ENCODE results near the gene WDR1.

The WDR1 gene

DNA sequence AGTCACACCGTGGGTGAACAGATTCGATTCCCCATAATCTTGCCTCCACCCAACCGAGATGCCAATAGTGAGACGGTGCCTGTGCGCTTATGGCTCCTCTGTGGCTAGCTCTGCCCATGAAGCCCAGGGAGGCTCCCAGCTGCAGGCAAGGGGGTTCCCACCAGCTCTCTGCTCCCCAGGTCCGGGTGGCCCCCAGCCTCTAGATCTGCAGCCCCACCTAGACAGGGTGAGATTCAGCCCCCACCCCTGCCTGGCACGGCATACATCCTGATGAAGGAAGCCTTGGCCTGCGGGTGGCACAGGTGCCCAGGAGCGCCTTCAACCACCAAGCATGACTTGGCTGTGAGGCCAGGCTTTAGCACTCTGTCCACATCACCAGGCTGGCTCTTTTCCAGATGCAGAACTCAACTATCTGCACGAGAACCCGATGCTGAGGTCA is 40.6 kb downstream of the WDR1 start:
- TF ChIP-seq, protein P1, sequence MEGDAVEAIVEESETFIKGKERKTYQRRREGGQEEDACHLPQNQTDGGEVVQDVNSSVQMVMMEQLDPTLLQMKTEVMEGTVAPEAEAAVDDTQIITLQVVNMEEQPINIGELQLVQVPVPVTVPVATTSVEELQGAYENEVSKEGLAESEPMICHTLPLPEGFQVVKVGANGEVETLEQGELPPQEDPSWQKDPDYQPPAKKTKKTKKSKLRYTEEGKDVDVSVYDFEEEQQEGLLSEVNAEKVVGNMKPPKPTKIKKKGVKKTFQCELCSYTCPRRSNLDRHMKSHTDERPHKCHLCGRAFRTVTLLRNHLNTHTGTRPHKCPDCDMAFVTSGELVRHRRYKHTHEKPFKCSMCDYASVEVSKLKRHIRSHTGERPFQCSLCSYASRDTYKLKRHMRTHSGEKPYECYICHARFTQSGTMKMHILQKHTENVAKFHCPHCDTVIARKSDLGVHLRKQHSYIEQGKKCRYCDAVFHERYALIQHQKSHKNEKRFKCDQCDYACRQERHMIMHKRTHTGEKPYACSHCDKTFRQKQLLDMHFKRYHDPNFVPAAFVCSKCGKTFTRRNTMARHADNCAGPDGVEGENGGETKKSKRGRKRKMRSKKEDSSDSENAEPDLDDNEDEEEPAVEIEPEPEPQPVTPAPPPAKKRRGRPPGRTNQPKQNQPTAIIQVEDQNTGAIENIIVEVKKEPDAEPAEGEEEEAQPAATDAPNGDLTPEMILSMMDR (IDR thresholded peaks at IDR 0.05; ENCODE audit: low read depth, low read length, poor library complexity, severe bottlenecking) = no peak
- TF ChIP-seq EZH2phosphoT487 (IDR thresholded peaks at IDR 0.05; ENCODE audit: borderline replicate concordance, low read length) = no peak
- Histone ChIP-seq H3K9me2 (replicated peaks; ENCODE audit: control insufficient read depth, low read length) (no peaks in the 10 kb centered on the region), H3K4me2 (ENCODE audit: low read length) (no peak overlapping the region), H3K27ac (ENCODE audit: low read depth, low read length) (no peak overlapping the region), H3K4me3 (ENCODE audit: low read length) (no peak overlapping the region), H3K4me1 (ENCODE audit: control insufficient read depth, low read length) (no peaks in the 10 kb centered on the region), H3K9me3 (ENCODE audit: control insufficient read depth, insufficient read depth, low read length) (no peaks in the 10 kb centered on the region), H3K79me2 (ENCODE audit: control insufficient read depth, low read length) (no peaks in the 10 kb centered on the region), H3K27me3 (ENCODE audit: control insufficient read depth, low read length) (no peaks in the 10 kb centered on the region), H3F3A (ENCODE audit: control insufficient read depth, insufficient read depth) (no peaks in the 10 kb centered on the region), H4K20me1 (ENCODE audit: control insufficient read depth, insufficient read depth, low read depth, low read length) (no peaks in the 10 kb centered on the region), H3K36me3 (ENCODE audit: control insufficient read depth, low read length) (peaks cover 84% of the 10 kb centered on the region)

DNA sequence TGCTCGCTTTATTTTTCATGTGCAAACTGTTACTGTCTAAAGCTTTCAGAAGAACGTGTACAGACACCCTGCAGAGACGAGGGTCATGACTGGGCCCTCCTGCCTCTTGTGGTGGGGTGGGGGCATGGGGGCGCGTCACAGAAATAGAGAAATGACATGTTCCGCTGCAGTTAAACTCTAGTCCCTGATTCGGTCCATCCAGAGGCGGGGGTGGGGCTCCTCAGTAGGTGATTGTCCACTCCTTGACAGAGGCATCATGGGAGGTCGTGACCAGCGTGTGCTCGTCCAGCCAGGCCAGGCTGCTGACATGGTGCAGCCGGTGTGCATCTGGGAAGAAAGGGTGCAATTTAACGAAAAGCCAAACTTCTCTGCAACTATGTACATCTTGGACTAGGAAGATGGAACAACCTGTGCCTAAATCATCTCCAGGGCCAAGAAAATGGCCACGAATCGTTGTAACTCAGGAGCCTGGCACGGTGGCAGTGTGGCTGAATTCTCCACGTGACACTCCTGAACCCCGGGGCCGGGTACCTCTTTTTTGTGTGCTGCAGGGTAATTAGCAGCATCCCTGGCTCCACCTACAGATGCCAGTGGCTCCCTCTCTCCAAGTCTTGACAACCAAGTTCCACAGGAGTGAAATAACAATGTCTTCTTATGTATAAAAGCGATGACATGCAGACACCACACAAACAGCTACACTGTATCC is 41.3 kb downstream of the WDR1 start:
- Histone ChIP-seq H3K27ac (ENCODE audit: low read depth, low read length) (no peak overlapping the region), H3K27me3 (ENCODE audit: control insufficient read depth, low read length) (no peaks in the 10 kb centered on the region), H3K4me2 (ENCODE audit: low read length) (no peak overlapping the region), H3K9me2 (replicated peaks; ENCODE audit: control insufficient read depth, low read length) (no peaks in the 10 kb centered on the region), H3F3A (ENCODE audit: control insufficient read depth, insufficient read depth) (no peaks in the 10 kb centered on the region), H3K79me2 (ENCODE audit: control insufficient read depth, low read length) (no peaks in the 10 kb centered on the region), H3K4me1 (ENCODE audit: control insufficient read depth, low read length) (no peaks in the 10 kb centered on the region), H3K4me3 (ENCODE audit: low read length) (no peak overlapping the region), H3K36me3 (ENCODE audit: control insufficient read depth, low read length) (peaks cover 77% of the 10 kb centered on the region), H4K20me1 (ENCODE audit: control insufficient read depth, insufficient read depth, low read depth, low read length) (no peaks in the 10 kb centered on the region), H3K9me3 (ENCODE audit: control insufficient read depth, insufficient read depth, low read length) (no peaks in the 10 kb centered on the region)
- TF ChIP-seq EZH2phosphoT487 (IDR thresholded peaks at IDR 0.05; ENCODE audit: borderline replicate concordance, low read length) = no peak
- TF ChIP-seq, protein P1 (IDR thresholded peaks at IDR 0.05; ENCODE audit: low read depth, low read length, poor library complexity, severe bottlenecking) = no peak

GRCh38 chr4:10074767-10075105 is 41.9 kb downstream of the WDR1 start:
- Histone ChIP-seq H3F3A (ENCODE audit: control insufficient read depth, insufficient read depth) (no peaks in the 10 kb centered on the region), H3K4me3 (ENCODE audit: low read length) (no peak overlapping the region), H3K4me2 (ENCODE audit: low read length) (no peak overlapping the region), H3K9me2 (replicated peaks; ENCODE audit: control insufficient read depth, low read length) (no peaks in the 10 kb centered on the region), H3K27me3 (ENCODE audit: control insufficient read depth, low read length) (no peaks in the 10 kb centered on the region), H3K36me3 (ENCODE audit: control insufficient read depth, low read length) (peaks cover 71% of the 10 kb centered on the region), H4K20me1 (ENCODE audit: control insufficient read depth, insufficient read depth, low read depth, low read length) (no peaks in the 10 kb centered on the region), H3K27ac (ENCODE audit: low read depth, low read length) (no peak overlapping the region), H3K4me1 (ENCODE audit: control insufficient read depth, low read length) (no peaks in the 10 kb centered on the region), H3K79me2 (ENCODE audit: control insufficient read depth, low read length) (no peaks in the 10 kb centered on the region), H3K9me3 (ENCODE audit: control insufficient read depth, insufficient read depth, low read length) (no peaks in the 10 kb centered on the region)
- TF ChIP-seq, protein P1 (IDR thresholded peaks at IDR 0.05; ENCODE audit: low read depth, low read length, poor library complexity, severe bottlenecking) = peak; percentile 51
- TF ChIP-seq EZH2phosphoT487 (IDR thresholded peaks at IDR 0.05; ENCODE audit: borderline replicate concordance, low read length) = no peak

All from DOHH2 (cell line).